BE2C (cell line): Measurements from ENCODE around the gene CACNA1D.

Experiments
- DNase-seq: peaks from one replicate; pipeline ENCODE4 v3.0.0-alpha.2; 2020
- H3K27me3 ChIP-seq: fragments of 250-450 bp; sonication (Bioruptor Pico); 2 replicates; pipeline ENCODE4 v1.5.1; 2020; ENCODE audit warnings: mild to moderate bottlenecking
- H3K36me3 ChIP-seq: fragments of 250-450 bp; sonication (Bioruptor Pico); 2 replicates; pipeline ENCODE4 v1.5.1; 2020; ENCODE audit warnings: mild to moderate bottlenecking
- H3K4me1 ChIP-seq: fragments of 250-450 bp; sonication (Bioruptor Pico); 2 replicates; pipeline ENCODE4 v1.5.1; 2020
- H3K4me3 ChIP-seq: 2 replicates; pipeline ENCODE4 v1.5.1; 2011; ENCODE audit warnings: low read depth, low read length
- H3K9me3 ChIP-seq: fragments of 250-450 bp; sonication (Bioruptor Pico); 2 replicates; pipeline ENCODE4 v1.5.1; 2020
- TF ChIP-seq, protein P1 (sequence below): IDR thresholded peaks from 2 replicates; pipeline ENCODE4 v1.5.1; 2012; ENCODE audit warnings: mild to moderate bottlenecking, low read depth, low read length

Gene CACNA1D

DNA sequence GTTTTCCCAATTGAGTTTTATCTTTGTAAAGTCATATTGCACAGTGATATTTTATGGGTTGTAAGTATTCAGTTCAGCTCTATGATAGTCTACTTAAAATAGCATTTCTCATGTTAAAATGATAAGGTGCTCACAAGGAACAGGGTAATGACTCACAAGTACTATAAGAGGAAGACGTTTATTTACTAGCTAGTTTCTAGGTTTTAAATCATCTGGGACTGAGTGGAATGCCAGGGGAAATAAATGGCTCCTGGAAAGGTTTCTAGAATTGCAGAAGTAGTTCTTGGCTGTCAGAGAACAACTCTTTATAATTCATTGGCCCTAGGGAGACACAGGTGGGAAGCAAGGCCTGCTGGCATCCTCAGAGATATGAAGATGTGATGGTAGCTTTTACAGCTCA, 239.0 kb downstream of the CACNA1D start:
- TF ChIP-seq, protein P1, sequence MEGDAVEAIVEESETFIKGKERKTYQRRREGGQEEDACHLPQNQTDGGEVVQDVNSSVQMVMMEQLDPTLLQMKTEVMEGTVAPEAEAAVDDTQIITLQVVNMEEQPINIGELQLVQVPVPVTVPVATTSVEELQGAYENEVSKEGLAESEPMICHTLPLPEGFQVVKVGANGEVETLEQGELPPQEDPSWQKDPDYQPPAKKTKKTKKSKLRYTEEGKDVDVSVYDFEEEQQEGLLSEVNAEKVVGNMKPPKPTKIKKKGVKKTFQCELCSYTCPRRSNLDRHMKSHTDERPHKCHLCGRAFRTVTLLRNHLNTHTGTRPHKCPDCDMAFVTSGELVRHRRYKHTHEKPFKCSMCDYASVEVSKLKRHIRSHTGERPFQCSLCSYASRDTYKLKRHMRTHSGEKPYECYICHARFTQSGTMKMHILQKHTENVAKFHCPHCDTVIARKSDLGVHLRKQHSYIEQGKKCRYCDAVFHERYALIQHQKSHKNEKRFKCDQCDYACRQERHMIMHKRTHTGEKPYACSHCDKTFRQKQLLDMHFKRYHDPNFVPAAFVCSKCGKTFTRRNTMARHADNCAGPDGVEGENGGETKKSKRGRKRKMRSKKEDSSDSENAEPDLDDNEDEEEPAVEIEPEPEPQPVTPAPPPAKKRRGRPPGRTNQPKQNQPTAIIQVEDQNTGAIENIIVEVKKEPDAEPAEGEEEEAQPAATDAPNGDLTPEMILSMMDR: no peak
- no peaks in the 10 kb centered on the region for H3K36me3 ChIP-seq
- no peaks in the 10 kb centered on the region for H3K27me3 ChIP-seq
- H3K4me1 ChIP-seq: no peaks in the 10 kb centered on the region
- no peaks in the 10 kb centered on the region for H3K9me3 ChIP-seq
- DNase-seq: no peak
- no peak overlapping the region for H3K4me3 ChIP-seq

DNA sequence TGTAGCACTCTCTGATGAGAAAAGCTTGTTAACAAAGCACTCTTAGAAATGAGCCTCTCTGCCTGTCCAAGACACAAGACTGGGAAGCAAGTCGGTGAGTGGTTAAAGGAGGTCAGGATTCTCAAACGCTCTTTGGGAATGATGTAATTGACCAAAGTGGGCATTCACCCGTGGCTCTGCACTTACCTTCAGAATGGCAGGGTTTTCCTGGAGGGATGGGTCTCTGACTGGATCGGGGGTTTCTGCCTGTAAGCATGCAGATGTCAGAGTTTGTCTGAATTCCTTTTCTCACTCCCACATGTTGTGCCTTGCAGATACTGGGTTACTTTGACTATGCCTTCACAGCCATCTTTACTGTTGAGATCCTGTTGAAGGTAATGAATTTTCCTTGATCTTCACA, 245.6 kb downstream of the CACNA1D start:
- Histone ChIP-seq H3K9me3 (no peaks in the 10 kb centered on the region), H3K4me1 (no peaks in the 10 kb centered on the region), H3K36me3 (no peaks in the 10 kb centered on the region), H3K27me3 (no peaks in the 10 kb centered on the region), H3K4me3 (no peak overlapping the region)
- TF ChIP-seq, protein P1: no peak
- no peak for DNase-seq

DNA sequence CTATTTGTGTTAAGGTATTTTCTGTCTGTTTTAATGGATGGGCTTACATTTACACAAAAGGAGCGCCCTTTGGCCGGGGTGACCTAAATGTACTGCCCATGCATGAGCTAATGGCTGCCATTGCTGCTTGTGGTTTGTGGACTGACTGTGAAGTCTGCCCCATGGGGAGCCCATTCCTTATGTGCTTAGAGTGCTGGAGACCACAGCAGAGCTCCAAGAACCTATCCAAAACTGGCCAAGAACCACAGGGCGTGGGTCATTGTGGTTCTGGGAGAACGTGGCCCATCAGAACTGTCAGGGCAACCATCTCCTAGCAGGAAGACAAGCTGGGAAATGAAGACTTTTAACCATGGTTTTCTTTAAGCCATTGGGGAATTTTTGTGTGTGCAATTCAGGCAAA, 246.5 kb downstream of the CACNA1D start:
- no peak overlapping the region for H3K4me3 ChIP-seq
- H3K4me1 ChIP-seq: no peaks in the 10 kb centered on the region
- no peak for DNase-seq
- H3K36me3 ChIP-seq: no peaks in the 10 kb centered on the region
- TF ChIP-seq, protein P1: no peak
- no peaks in the 10 kb centered on the region for H3K9me3 ChIP-seq
- H3K27me3 ChIP-seq: no peaks in the 10 kb centered on the region

DNA sequence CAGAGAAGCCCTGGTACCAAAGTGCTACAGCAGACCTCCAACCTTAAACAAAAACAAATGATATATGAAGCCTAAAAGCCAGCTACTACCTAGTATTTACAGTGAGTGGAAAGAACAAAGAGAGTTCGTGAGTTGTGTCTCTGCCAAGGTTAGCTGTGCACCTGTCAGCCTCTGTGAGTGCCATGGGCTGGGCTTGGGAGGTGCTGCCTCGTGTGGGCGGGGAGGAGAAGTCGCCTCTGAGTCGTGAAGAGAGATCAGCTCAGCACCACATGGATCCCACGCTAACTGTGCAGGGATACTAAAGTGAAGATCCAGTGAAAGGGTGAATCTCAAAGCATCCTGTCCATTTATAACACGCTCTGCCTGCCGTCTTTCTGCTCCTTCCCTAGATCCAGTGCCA, 249.9 kb downstream of the CACNA1D start:
- Histone ChIP-seq H3K4me1 (no peaks in the 10 kb centered on the region), H3K36me3 (no peaks in the 10 kb centered on the region), H3K9me3 (no peaks in the 10 kb centered on the region), H3K27me3 (no peaks in the 10 kb centered on the region), H3K4me3 (no peak overlapping the region)
- TF ChIP-seq, protein P1: no peak
- DNase-seq: no peak

DNA sequence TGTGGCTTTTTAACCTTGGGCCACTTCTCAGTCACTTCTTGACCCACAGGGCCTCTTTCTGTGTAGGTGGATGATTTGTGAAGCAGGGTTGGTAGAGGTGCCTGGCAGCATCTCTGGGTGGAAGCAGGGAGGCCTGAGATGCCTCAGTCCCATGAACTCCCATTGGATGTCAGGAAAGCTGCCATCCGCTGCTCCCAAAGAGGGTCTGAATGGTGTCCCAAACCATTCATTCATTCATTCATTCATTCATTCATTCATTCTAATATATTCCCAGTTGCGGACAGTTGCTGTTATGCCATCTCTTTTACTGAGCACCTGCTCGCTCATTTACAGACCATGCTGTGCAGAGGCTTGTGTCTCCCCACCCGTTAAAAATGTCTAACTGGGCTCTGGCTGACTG, 253.1 kb downstream of the CACNA1D start:
- no peaks in the 10 kb centered on the region for H3K36me3 ChIP-seq
- no peak for DNase-seq
- no peaks in the 10 kb centered on the region for H3K27me3 ChIP-seq
- no peaks in the 10 kb centered on the region for H3K9me3 ChIP-seq
- TF ChIP-seq, protein P1: no peak
- H3K4me3 ChIP-seq: no peak overlapping the region
- H3K4me1 ChIP-seq: no peaks in the 10 kb centered on the region

DNA sequence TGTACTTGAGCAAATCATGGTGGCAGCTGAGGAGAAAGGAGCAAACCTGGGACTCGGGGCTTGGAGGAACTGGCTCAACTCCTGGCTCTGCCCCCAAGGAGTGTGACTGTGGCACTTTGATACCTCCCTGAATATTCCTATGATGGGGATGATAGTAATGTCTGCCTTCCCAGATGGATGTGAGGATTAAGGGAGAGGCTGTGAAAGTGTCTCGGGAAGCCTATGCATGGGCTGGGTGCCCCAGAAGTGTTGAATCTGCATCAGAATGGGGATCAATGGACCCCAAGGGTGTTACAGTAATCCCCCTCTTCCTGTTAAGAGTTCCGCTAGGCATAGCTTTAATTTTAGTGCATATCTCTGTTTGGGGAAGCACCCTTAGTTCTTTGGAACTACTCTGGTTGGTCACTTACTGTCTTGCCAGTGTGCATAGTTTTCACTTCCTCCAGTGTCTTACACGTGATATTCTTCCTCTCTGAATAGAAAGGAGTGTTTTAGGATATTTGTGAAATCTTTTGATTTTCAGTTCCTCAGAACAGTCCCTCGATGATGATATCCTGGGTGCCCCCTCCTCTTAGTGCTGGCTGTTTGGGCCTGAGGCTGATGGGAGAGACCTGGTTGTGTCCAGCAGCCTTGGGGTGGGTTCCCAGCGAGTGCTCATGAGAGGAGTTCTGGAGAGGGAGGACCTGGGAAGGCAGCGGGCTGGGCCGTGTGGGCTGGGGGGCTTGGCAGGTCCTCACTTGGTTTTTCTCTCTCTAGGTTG, 254.3 kb downstream of the CACNA1D start:
- TF ChIP-seq, protein P1: no peak
- DNase-seq: no peak

More for the DNA sequence above, 254.3 kb downstream of the CACNA1D start:
- no peaks in the 10 kb centered on the region for H3K36me3 ChIP-seq
- H3K27me3 ChIP-seq: no peaks in the 10 kb centered on the region
- no peak overlapping the region for H3K4me3 ChIP-seq
- no peaks in the 10 kb centered on the region for H3K4me1 ChIP-seq
- H3K9me3 ChIP-seq: no peaks in the 10 kb centered on the region
